Heart left ventricle (tissue), 13 donors: ENCODE measurements around the gene ARMH2.

Experiments
- POLR2A ChIP-seq, 2 donors: fragments of 450-650 bp; IDR thresholded peaks; one replicate each; pipeline ENCODE4 v1.6.1; 2017; ENCODE audit warnings: antibody characterized with exemption in 2 of 2, mild to moderate bottlenecking in 2 of 2, moderate library complexity in 2 of 2
- TF ChIP-seq, protein P1 (sequence below), 12 donors: fragments of 200-600 bp; sonication (generic) in 4 of 12; IDR thresholded peaks; one replicate each; pipeline versions ENCODE4 v1.5.0 to v1.8.0; 2018 to 2022; ENCODE audit warnings: antibody characterized with exemption in 12 of 12, mild to moderate bottlenecking in 5 of 12
- donor health status: ischemic (EF 13 %, LVEDD 7.1; RV severe dilation, severe dysfunction).
- donor health status: DM: no; HTN: yes; CAD: no.
- donor health status: DM: no; HTN: no; CAD: no.
- donor health status: ischemic (EF 25% LVEDD 6.9; RV normal size, moderate dysfunction).
- donor health status: ischemic (EF 25% LVEDD 5.7; RV mildly dilated, moderate dysfunction).
- donor health status: ischemic (EF 35%, LVEDD 5.7; RV mildly dilated, moderate dysfunction).
- donor health status: nonischemic (EF 11% LVEDD 7.7; RV severe dilation, severe dysfunction).
- donor health status: DM: yes; HTN: yes; CAD: no.
- donor health status: PGD.
- donor health status: ischemic (EF 29% LVEDD 5.4; RV normal size, mild dysfunction).
- donor health status: nonischemic (EF 23%, LVEDD 6.1; RV moderate dilation, normal function).

DNA sequence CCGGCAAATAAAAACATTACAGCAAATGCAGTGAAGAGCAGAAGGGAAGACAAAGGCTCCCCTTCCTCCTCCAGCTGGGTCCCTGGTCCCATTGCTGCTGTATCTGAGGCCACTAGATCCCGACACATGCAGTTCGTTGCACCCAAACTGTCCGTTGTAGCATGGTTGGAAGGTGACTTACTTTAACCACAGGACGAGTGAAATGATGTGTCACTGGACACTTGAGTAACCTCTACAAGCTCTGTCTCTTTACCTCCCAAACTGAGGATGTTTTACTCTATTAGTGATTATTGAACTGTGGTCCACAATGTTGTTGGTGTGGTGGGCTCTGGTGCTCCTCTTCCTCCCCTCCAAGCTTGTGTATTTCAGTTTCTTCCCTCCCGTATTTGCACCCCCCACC, 46.2 kb upstream of the ARMH2 start:
- TF ChIP-seq, protein P1, sequence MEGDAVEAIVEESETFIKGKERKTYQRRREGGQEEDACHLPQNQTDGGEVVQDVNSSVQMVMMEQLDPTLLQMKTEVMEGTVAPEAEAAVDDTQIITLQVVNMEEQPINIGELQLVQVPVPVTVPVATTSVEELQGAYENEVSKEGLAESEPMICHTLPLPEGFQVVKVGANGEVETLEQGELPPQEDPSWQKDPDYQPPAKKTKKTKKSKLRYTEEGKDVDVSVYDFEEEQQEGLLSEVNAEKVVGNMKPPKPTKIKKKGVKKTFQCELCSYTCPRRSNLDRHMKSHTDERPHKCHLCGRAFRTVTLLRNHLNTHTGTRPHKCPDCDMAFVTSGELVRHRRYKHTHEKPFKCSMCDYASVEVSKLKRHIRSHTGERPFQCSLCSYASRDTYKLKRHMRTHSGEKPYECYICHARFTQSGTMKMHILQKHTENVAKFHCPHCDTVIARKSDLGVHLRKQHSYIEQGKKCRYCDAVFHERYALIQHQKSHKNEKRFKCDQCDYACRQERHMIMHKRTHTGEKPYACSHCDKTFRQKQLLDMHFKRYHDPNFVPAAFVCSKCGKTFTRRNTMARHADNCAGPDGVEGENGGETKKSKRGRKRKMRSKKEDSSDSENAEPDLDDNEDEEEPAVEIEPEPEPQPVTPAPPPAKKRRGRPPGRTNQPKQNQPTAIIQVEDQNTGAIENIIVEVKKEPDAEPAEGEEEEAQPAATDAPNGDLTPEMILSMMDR (IDR thresholded peaks at IDR 0.05) = no peak
- no peak for TF ChIP-seq POLR2A (IDR thresholded peaks at IDR 0.05)
